ENCODE data around the gene SUGCT.

Gene SUGCT

DNA sequence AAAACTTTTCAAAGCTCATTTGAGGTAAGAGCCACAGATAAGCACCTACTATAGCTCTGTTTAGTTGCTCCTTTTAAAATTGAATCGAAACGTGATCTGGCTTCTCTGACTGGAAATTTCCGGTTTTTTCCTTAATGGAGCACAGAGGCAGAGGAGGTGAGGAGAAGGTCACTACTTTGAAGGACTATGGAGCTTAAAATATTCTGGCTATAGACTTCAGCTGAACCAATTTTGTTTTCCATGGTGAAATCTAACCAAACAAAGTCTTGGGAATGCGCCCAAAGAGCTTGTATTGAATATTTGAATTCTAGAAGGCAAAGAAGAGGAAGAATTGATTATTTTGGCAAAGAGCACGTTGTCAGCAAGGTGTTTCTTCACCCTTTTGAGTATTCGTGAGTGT is 711.1 kb downstream of the SUGCT start:
- no peak for DNase-seq

DNA sequence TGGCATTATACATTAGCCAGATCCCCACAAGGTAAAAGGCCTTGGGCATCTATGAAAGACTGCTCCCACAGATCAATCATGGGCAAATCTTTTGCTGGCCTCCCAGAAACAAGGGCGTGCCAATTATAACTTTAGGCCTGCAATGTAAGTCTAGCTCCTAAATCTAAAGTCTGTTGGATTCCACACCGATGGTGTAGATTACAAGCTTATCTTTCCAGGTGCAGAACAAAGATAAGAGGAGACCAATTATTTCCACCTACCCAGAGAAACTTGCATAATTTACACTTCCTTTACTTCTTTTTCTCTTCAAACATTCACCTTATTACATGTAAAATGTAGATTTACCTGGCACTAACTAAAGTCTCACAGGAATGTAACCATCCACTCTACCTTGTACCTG is 713.1 kb downstream of the SUGCT start:
- DNase-seq = no peak

DNA sequence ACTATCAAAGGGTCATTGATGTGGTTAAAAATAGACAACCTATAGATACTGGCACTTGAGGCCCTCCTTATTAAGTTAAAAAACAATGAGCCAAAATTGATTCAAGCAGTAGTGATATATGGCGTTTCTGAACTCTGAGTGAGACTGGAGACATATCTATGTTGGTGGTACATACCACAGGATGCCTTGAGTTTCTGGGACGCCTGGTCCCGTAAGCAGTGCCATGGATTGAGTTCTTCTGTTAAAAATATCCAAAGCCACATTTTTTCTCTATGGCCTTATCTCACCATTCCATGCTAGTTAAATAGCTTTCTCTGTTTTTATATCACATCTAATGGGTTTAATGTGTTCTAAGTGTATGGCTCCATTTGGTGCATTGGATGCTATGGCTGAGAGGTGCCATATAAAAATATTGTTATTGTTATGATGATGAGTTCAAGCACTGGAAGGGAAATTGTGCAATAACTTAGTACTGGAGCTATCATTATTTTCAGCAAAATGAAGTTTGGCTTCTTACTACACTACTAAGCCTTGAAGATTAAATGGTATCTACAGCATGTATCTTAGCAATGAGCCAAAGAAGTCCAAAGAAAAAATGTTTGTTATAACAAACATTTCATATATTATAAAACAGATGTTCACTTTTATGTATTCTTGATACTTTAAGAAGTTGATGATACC is 713.9 kb downstream of the SUGCT start:
- DNase-seq = no peak

DNA sequence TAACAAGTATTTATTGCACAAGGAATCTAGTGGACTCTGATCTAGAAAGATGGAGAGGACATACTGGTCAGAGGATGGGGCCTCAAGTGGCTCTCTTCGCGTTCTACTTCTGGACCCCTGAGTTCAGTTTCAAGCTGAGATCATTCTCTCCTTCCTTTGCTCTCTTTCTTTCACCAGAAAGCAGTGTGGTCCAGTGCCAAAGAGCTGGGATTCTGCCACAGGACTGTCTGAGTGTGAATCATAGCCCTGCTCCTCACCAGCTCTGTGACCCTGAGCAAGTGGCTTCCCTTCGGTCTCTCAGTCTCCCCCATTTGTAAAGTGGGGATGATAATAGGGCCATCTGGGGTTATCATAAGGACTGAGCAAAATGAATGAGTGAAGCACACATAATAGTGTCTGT is 715.2 kb downstream of the SUGCT start:
- DNase-seq = no peak

DNA sequence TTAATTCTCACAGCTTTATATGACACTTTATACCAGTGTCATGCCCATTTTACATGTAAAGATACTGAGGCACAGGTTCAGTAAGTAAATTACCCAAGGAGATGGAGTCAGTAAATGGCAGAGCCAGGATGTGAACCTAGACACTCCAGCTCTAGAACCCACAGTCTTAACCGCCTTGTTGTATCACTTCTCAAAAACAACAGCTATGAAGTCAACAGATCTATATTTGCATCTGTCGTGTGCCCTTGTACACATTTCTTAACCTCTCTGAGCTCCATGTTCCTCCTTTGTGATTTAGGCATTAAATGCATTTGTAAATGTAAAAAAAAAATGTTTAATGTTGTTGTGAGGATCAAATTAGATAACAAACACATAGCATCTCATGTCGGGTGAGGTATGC is 716.2 kb downstream of the SUGCT start:
- DNase-seq = no peak

DNA sequence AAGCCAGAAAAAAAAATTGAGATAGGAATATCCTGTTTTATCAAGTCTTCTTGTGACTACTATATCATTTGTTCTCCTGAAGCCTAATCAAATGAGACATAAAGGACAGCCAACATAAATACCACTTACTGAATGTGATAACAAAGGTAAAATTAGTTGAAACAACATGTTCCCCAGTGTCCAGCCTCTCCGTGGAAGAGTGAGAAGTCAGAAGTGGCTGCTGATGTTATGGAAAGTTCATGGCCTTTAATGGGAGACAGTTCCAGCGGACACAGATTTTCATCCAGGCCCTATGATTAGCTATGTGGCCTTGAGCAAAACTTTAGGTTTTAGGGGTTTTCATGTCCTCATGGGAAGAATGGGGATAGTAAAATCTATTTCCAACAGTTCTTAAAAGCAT is 724.3 kb downstream of the SUGCT start:
- DNase-seq = no peak

DNA sequence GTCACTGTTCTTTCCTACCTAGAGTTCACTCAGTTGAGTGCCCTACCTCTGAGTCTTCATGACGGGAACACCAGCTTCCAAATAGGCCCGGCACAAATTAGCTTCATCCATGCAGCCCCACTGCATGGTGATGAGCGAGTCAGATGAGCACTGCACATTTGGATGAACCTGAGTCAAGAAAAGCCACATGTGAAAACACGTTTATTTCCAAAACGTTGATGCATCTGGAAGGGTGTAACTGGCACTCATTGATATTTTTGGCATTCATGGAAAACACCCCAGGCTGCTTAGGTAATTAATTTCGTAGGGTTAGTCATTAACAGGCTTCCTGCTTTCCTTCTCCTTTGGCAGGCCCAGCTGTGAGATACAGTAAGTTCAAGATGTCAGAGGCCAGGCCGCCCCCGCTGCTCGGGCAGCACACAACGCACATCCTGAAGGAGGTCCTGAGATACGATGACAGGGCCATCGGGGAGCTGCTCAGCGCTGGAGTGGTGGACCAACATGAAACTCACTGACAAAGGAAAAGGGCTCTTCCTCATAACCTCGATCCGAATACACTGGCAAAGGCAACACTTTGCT is 725.2 kb downstream of the SUGCT start:
- no peak for DNase-seq

DNA sequence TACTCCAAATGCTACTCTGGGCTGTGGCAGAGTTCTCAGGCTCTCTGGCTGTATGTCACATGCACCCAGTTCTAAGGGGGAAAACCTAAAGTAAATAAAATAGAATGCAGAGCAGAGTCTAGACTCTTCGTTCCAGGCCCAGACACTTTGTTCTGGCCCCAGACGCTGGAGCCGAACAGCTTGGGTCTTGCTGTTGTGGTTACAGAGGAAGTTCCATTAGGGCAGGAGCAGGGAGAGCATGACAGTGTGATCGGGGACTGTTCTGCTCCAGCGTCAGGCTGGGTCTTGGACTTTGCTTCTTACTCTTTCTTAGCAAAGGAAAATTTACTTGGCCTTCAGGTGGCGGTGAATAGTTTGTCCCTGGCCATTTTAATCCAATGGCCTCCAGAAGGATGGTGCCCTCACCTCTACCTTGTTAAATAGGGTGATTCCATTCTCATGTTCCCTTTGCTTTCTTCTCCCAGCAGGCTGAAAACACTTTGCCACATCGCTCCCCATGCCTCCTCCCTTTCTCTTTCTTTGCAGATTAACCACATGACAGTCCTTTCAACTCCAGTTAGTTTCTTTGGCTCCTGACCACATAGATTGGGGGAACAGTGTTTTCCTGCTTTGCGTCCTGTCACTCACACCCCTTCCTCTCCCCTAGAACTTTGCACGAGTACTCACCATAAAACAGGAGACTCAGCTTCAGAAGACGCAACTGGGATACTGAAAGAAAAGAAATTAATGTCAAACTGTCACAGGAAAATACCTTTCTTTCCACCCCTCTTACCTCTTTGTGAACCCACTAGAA is 730.8 kb downstream of the SUGCT start:
- no peak for DNase-seq

DNA sequence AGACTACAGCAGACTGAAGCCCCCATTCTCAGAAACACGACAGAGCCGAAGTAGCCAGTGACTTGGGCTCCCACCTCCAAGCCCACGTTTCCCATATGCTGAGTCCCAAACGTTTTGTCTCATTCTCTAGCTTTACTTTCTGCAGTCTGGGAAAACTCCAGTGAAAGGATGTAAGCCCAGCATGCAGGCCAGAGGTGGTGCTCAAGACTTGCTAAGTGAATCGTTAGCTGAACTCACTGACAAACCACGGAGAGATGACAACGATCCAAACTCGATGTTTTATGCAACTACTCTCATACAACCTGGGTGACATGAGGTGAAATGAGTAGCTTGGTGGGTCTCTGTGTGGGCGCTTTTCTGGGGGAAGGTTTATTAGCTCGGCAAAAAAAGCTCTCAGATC is 731.8 kb downstream of the SUGCT start:
- no peak for DNase-seq

DNA sequence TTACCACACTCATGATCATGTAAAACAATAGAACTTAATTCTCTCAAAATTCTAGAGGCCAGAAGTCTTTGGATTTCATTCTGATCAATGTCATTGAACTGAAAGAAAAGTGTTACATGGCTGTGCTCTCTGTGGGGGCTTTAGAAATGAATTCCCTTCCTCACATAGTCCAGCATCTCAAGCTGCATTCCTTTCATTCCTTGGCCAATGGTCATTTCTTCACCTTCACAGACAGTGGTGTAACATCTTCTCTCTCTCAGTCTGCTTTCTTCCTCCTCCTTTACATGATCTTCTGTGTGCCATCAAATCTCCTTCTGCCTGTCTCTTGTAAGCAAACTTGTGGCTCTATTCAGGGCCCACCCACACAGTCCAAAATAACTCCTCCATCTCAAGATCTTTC is 735.3 kb downstream of the SUGCT start:
- no peak for DNase-seq

DNA sequence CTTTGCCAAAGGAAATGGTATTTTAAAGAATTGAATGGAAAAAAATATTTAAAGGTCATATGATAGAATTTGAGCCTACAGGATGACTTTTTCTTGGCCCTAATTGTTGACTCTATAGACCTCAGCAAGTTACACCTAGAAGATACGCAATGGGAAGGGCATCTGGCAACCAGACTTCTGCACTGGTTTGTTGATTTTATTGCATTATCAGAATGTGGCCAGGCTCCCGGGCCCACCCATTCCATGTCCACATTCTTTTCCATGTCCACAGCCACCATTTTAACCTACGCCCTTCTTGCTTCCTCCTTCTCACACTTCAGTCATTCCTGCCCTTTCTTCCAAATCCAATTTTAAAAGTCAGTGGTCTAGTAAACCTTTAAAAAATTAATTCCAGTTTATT is 738.4 kb downstream of the SUGCT start:
- DNase-seq = no peak

DNA sequence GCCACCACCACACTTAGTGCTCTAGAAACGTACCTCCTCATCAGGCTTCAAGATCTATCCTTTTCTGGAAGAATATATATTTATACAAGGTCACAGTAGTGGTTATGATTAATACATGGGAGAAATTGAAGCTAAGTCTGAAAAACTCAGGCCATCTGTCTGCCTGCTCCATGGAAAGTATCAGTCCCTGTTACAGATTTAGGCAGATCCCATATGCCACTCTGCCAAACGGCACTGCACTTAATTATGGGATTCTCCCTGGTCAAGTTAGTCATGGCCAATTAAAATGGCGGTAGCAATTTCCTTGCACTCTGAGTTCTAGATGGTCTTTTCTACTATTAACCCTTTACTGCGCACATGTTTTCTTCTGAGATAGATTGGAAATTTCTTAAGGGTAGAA is 740.0 kb downstream of the SUGCT start:
- DNase-seq = no peak

DNA sequence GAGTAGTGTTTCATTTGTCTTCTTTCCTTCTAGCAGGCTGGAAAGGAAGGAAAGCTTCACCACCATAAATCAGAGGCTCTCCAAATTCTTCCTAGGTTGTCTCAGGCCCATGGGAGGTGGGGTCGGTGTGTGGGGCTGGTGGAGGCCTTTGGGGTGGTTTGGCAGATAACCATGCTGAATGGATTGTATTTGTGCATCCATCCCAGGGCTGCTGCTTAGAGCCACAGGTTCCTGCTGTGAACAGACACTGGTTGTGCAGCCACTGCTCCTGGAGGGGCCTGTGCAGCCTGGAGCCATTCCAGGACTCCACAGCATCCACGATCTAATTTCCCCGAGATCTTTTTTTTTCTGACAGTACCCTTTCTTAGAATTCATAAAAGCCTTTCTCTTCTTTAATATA is 741.8 kb downstream of the SUGCT start:
- DNase-seq = no peak

DNA sequence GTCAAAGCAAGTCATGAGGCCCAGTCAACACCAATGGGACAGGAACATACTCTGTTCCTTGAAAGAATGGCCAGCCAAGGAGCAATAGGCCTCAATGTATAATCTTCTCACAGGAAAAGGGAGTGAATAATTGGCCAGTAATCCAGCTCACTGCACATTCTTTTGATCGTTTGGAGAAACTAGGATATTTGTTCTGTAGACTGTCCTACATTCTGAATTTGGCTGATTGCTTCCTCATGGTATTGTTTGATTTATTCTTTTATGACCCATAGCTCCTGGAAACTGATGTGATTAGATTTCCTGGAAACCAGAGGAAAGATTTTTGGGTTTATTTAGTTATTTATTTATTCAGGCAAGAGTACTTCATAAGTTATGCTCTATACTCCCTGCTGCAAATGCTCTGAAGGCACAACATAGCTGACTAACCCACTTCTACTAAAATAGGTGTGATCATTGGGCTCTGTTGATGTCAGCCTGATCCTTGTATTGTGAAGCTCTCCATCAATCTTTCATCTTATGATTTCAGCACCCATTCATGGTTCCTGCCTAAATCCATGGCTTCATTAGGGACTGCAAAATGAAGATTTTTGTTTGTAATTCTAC is 745.2 kb downstream of the SUGCT start:
- DNase-seq = no peak

DNA sequence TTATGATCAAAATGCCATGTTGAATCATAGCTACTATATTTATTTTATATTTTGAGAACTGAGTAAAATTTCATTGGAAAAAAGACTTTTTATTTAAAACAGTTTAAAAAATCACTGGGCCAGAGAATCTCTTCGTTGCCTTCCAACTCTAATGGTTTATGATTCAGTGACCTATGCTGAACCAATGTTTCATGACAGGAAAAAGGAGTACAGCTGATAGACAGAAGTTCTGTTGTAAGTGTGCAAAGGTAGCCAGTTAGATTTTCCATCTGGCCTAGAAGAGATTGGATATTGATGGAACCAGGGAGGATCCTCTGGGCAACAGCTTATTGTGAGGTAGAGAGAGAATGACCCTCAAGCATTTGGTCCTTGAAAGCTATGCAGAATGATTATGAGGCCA is 745.8 kb downstream of the SUGCT start:
- DNase-seq = no peak

DNA sequence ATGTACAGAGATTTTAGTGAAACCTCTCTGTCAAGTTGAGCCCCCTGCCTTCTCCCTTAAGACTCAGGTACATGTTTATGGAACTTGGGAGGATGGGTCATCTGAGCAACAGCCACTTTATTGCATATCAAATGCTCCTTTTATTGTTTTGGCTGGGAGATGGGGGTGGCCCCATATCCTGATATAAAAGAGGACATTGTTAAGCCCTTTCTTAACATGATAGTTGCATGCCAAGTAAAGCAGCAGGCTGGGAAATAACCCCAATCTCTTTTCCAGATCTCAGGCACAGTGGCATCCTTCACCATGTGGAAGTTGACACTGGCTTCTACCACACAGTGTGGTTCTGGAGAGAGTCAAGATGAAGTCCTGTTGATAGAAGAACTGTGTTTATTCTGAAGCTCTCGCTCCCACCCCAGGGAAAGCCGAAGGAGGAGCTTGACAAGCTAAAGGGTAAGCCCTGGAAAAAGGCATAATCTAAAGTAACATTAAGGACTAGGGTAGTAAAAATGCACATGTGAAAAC is 746.7 kb downstream of the SUGCT start:
- DNase-seq = no peak

DNA sequence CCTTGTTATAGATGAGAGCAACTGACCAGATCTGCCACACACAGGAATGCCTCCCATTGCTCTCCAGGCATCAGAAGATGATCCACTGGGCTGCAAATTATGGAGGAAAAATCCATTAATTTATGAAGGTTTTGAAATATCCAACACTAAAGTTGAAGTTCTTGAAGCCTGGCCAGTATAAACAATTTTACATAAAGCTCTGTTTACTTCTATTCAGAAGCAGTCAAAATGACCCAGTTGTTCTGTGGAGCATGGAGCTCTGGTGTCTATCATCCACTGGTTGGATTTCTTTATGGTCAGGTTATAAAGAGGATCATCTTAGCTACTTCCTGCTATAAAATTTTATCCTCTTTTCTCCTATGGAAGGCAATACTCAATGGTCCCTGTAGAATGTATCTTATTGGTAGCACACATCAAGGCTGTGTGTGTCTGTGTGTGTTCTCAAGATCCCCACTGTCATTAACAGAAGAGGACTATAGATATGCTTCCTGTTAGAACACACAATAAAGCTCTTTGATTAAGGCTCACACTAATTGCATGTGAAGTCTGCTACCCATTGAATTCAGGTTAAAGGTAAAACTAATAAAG is 747.4 kb downstream of the SUGCT start:
- DNase-seq = no peak

DNA sequence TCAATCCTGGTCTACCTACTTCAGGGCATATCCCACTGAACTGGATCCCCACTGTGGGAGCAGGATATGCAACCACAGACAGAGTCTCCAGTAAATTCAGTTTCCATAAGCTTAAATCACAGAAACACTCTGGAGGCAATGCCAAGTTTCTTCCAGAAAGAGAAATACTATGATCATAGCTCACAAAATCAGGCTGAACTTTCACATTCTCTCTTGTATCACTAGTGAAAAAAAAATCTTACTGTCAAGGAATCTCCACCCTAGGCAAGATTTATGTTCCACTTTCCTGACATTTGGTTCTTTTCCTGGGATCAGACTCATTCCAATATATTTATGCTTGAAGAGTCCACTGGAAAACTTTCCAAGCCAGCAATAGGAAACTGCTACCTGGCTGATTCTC is 749.0 kb downstream of the SUGCT start:
- no peak for DNase-seq

DNA sequence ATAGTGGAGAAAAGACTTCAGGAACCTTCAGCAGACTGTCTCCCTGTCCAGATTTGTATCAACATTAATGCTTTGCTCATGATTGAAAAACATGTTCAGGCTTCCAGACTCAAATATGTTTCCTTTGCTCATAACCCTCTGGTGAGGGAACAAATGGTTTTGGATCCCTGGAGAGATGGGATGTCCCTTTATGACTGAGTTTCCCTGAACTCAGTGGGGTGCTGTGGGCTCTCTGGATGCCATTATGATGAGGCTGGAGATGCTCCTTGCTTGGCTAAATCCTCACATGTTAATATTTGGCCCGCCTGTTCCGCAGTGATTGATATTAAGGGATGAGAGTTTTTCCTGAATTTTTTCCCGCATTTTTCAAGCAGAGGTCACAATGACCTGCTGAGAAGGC is 749.4 kb downstream of the SUGCT start:
- DNase-seq = no peak

DNA sequence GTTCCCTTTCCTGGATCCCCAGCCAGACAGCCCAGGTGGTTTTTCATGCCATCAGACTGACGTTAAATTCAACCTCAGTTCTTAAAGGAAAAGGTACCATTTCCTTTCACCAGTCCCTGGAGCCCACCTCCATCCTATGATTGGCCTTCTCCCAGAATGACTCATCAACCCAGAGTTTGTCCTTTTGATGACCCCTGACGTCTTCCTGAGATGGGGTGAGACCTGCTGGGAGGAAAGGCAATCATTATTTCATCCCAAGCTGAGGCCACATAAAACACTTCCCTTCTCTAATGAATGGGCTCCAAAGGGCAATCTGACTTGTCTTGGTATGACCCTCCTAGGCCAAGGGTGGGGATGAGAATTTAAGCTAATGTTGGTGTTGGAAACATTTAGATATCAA is 750.7 kb downstream of the SUGCT start:
- no peak for DNase-seq

DNA sequence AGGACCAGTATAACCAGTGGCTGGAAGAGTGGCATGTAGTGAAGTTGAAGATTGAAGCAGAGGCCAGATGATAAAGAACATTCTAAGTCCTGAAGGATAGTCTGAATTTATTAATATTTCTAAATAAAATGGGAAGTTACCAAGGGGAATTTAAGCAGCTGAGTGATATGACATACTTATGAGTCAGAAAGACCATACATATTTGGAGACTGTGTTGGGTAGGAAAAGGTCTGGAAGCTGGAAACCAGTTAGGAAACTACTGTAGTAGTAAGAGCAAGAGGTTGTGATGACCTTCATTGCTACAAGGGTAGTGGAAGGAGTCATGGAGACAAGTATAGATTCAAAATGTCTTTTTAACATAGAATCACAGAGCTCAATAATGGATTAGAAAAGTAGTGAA is 752.3 kb downstream of the SUGCT start:
- no peak for DNase-seq

DNA sequence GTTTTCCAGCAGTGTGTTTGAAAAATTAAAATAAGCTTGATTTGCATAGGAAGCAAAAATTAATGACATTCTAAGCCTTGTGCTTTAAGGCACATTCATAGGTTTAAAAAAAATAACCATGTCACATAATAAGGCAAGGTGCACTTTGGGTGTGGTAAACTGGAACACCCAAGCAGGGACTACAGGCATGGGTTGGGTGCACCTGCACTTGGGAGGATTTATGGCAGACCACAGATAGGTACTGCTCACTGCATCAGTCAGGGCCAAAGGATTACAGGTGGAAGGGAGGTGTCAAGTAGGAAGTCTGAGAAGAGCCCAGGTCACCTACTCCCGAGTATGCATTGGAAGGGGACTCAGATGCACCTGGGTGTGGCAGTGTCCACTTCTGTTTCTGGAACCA is 753.7 kb downstream of the SUGCT start:
- no peak for DNase-seq

DNA sequence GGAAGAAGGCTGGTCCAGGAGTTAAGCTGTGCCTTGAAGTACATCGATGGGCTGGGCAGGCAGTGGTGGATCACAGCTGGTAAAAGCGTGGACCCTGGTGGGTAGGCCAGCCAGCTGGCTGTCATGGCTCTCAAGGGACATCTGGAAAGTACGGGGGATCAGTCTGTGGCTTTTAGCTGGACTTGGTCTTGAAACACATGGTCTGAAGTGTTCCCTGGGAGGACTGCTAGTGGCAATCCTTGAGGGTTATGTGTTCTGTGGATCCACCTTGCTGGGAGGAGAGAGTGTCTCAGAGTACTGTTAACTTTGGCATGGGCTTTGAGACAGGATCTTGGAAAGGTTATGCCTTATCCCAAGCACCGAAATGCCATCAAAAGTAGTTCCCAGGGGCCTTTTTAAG is 754.3 kb downstream of the SUGCT start:
- DNase-seq = no peak

Measured in Kasumi-1 (cell line).